GM19438 (cell line): Measurements from ENCODE around the gene RAD50.

ENCODE experiments used
- ATAC-seq: cut with Tn5 transposase; IDR thresholded peaks from one replicate; pipeline ENCODE4 v1.9.1; 2021; ENCODE audit warnings: low read depth; ENCODE audit not compliant: unreplicated experiment

Gene RAD50

GRCh38 chr5:132658381-132659302 lies 101.9 kb downstream of the RAD50 start:
- ATAC-seq: no peak

DNA sequence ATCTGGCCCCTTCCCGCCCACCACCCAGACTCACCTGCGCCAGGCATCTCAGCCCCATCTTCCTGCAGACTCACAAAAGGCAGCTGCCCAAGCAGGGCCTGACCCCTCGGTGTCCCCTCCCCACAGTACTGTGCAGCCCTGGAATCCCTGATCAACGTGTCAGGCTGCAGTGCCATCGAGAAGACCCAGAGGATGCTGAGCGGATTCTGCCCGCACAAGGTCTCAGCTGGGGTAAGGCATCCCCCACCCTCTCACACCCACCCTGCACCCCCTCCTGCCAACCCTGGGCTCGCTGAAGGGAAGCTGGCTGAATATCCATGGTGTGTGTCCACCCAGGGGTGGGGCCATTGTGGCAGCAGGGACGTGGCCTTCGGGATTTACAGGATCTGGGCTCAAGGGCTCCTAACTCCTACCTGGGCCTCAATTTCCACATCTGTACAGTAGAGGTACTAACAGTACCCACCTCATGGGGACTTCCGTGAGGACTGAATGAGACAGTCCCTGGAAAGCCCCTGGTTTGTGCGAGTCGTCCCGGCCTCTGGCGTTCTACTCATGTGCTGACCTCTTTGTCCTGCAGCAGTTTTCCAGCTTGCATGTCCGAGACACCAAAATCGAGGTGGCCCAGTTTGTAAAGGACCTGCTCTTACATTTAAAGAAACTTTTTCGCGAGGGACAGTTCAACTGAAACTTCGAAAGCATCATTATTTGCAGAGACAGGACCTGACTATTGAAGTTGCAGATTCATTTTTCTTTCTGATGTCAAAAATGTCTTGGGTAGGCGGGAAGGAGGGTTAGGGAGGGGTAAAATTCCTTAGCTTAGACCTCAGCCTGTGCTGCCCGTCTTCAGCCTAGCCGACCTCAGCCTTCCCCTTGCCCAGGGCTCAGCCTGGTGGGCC lies 103.1 kb downstream of the RAD50 start:
- ATAC-seq: no peak

GRCh38 chr5:132661231-132662003 lies 104.6 kb downstream of the RAD50 start:
- ATAC-seq: no peak

GRCh38 chr5:132662004-132662401 lies 105.2 kb downstream of the RAD50 start:
- ATAC-seq: no peak

DNA sequence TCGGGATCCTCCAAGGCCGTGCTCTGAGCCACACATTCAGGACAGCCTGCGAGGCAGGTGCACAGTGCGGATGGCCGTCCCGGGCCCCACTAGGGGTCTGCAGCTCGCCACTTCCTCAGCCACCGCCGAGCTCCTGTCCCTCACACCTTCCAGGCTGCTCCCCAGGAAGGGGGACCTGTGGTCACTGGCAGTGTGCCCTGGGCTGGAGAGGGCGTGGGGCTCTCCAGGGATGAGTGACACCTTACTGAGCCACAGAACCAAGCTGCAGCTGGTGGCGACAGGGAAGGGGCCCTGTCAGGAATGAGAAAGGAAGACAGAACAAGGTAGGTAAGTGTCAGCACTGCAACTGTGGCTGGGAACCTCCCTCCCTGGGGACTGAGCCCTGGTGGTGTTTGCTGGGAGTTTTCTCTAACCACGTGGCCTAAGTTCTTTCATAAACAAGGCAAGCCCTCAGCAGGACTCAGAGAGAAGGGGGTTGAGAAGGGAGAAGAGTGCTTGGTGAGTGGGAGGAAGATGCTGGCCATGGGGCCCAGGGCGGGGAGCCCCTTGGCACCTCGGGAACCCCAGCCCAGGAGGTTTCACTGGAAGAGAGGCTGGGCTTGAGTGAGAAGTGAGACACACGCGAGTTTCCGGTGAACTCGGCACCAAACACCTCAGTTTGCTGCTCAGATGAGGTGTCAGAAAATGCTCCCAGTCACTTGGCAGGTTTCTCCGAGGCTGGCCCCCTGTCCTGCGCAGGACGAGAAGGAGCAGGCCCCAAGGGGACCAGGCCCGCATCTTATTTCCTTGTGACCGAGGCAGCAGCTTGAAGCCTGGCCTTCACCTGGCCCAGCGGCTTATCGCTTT lies 106.4 kb downstream of the RAD50 start:
- ATAC-seq: peak; percentile 67

DNA sequence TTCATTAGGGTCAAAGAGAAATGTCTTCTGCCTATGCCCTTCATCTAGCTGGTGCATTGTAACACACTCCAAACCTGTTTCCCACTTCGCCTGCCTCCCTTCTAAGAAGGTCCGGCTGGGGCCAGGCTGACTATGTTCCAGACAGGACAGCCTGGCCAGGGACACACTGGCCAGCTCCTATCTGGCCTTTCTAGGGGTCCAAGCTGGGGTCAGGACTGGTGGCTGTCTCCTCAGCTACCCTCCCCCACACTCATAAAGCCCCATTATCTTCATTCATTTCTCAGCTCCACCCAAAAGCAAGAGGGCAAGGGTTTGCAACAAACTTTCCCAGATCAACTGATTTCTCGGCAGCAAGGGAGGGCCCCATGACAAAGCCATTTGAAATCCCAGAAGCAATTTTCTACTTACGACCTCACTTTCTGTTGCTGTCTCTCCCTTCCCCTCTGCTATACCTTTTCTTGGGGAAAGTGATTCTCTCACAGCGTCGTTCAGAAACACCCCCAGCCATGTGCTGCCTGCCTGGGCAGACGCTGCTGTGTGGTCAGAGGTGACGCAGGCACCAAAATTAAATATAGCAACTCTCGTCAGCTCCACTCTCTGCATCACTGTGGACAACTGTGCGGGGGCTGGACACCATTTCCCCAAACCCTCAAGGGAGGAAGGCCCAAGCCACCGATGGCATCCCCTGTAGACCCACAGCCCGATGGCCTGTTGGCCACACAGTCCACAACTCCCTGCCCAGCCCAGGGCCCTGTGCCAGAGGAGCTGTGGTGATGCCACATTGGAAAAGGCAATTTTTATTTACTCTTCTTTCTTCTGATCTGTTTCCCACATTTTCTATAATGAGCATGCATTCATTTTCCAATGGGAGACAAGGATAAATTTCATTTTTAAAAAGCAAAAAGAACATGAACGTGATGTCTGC lies 107.3 kb downstream of the RAD50 start:
- peak; percentile 21 for ATAC-seq

DNA sequence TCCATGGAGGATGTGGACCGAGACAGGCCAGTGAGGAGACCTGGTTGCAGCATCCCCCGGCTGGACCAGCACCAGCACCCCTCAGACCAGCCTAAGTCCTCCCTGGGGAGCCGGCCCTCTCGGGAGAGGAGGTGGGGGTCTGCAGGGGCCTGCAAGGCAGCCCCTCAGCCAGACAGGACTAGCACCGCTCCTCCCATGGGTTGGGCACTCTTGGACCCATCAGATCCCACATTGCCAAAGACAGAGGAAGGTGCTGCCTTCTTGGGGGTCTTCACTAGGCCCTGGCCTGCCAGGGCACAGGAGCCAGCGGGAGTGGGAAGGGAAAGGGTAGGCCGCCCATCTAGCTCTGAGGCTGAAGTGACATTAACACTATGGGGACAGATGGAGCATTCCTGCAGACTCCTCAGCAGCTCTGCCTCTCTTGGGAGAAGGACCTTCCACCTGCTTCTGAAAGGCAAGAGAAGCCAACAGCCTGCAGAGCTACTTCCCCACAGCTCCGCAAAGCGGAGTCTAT lies 108.0 kb downstream of the RAD50 start:
- ATAC-seq: no peak

- no peak for ATAC-seq
Observed at GRCh38 chr5:132665574-132666080, 108.8 kb downstream of the RAD50 start.

GRCh38 chr5:132666310-132667123 lies 109.7 kb downstream of the RAD50 start:
- ATAC-seq: no peak

GRCh38 chr5:132667309-132667708 lies 110.5 kb downstream of the RAD50 start:
- ATAC-seq: no peak

- ATAC-seq: no peak
Observed at GRCh38 chr5:132667761-132668705, 111.3 kb downstream of the RAD50 start.

GRCh38 chr5:132668706-132669454 lies 112.1 kb downstream of the RAD50 start:
- ATAC-seq: no peak

- ATAC-seq: no peak
Observed at GRCh38 chr5:132669455-132669820, 112.7 kb downstream of the RAD50 start.

- ATAC-seq: no peak
Observed at GRCh38 chr5:132669966-132670882, 113.4 kb downstream of the RAD50 start.

GRCh38 chr5:132671000-132671399 lies 114.2 kb downstream of the RAD50 start:
- no peak for ATAC-seq
